ENCODE data around the gene WDR45B. TPM values are rescaled to one million over a fixed set of nuclear protein-coding genes. Genes with fewer than 3 reads are reported as not detected.

The WDR45B gene
- total RNA-seq, 1 donor from 2014 or later: 75.6 TPM

GRCh38 chr17:82645516-82645915 lies 2.7 kb downstream of the WDR45B start:
- no peak for TF ChIP-seq CTCF (IDR thresholded peaks at IDR 0.05)
- H3K27me3 Mint-ChIP-seq (ENCODE audit: unreplicated experiment): no peaks in the 10 kb centered on the region
- no peak overlapping the region for H3K27ac Mint-ChIP-seq (ENCODE audit: unreplicated experiment)
- peak overlapping the region; percentile 29 for H3K4me3 Mint-ChIP-seq (ENCODE audit: unreplicated experiment)
- no peaks in the 10 kb centered on the region for H3K9me3 Mint-ChIP-seq (ENCODE audit: unreplicated experiment)
- H3K4me1 Mint-ChIP-seq (ENCODE audit: unreplicated experiment): peaks cover 17% of the 10 kb centered on the region
- no peak for DNase-seq (ENCODE audit: extremely low spot score, unreplicated experiment)
- peaks cover 15% of the 10 kb centered on the region for H3K36me3 Mint-ChIP-seq (ENCODE audit: unreplicated experiment)

GRCh38 chr17:82644148-82644547 lies 4.1 kb downstream of the WDR45B start:
- no peak for DNase-seq (ENCODE audit: extremely low spot score, unreplicated experiment)
- no peaks in the 10 kb centered on the region for H3K27me3 Mint-ChIP-seq (ENCODE audit: unreplicated experiment)
- no peaks in the 10 kb centered on the region for H3K9me3 Mint-ChIP-seq (ENCODE audit: unreplicated experiment)
- no peak for TF ChIP-seq CTCF (IDR thresholded peaks at IDR 0.05)
- peaks cover 17% of the 10 kb centered on the region for H3K4me1 Mint-ChIP-seq (ENCODE audit: unreplicated experiment)
- H3K4me3 Mint-ChIP-seq (ENCODE audit: unreplicated experiment): no peak overlapping the region
- peaks cover 15% of the 10 kb centered on the region for H3K36me3 Mint-ChIP-seq (ENCODE audit: unreplicated experiment)
- H3K27ac Mint-ChIP-seq (ENCODE audit: unreplicated experiment): no peak overlapping the region

GRCh38 chr17:82642022-82642421 lies 6.2 kb downstream of the WDR45B start:
- H3K9me3 Mint-ChIP-seq (ENCODE audit: unreplicated experiment): no peaks in the 10 kb centered on the region
- no peak overlapping the region for H3K4me3 Mint-ChIP-seq (ENCODE audit: unreplicated experiment)
- no peak overlapping the region for H3K27ac Mint-ChIP-seq (ENCODE audit: unreplicated experiment)
- no peaks in the 10 kb centered on the region for H3K27me3 Mint-ChIP-seq (ENCODE audit: unreplicated experiment)
- TF ChIP-seq CTCF (IDR thresholded peaks at IDR 0.05): no peak
- H3K36me3 Mint-ChIP-seq (ENCODE audit: unreplicated experiment): peaks cover 15% of the 10 kb centered on the region
- H3K4me1 Mint-ChIP-seq (ENCODE audit: unreplicated experiment): peaks cover 16% of the 10 kb centered on the region
- DNase-seq (ENCODE audit: extremely low spot score, unreplicated experiment): no peak

- Mint-ChIP-seq H3K4me1 (ENCODE audit: unreplicated experiment) (no peaks in the 10 kb centered on the region), H3K27ac (ENCODE audit: unreplicated experiment) (no peak overlapping the region), H3K9me3 (ENCODE audit: unreplicated experiment) (no peaks in the 10 kb centered on the region), H3K4me3 (ENCODE audit: unreplicated experiment) (no peak overlapping the region), H3K36me3 (ENCODE audit: unreplicated experiment) (peaks cover 15% of the 10 kb centered on the region), H3K27me3 (ENCODE audit: unreplicated experiment) (no peaks in the 10 kb centered on the region)
- DNase-seq (ENCODE audit: extremely low spot score, unreplicated experiment): no peak
- TF ChIP-seq CTCF (IDR thresholded peaks at IDR 0.05): no peak
These were observed 8.2 kb downstream of the WDR45B start for GRCh38 chr17:82640036-82640435.

- H3K36me3 Mint-ChIP-seq (ENCODE audit: unreplicated experiment): peaks cover 15% of the 10 kb centered on the region
- H3K27ac Mint-ChIP-seq (ENCODE audit: unreplicated experiment): no peak overlapping the region
- H3K4me3 Mint-ChIP-seq (ENCODE audit: unreplicated experiment): no peak overlapping the region
- H3K4me1 Mint-ChIP-seq (ENCODE audit: unreplicated experiment): no peaks in the 10 kb centered on the region
- H3K27me3 Mint-ChIP-seq (ENCODE audit: unreplicated experiment): no peaks in the 10 kb centered on the region
- H3K9me3 Mint-ChIP-seq (ENCODE audit: unreplicated experiment): no peaks in the 10 kb centered on the region
- TF ChIP-seq CTCF (IDR thresholded peaks at IDR 0.05): no peak
- DNase-seq (ENCODE audit: extremely low spot score, unreplicated experiment): no peak
These were observed 8.6 kb downstream of the WDR45B start for GRCh38 chr17:82639628-82640027.

All from osteocyte (in vitro differentiated cells).